ENCODE measurements around the gene DGKI. TPM values are rescaled to one million over a fixed set of nuclear protein-coding genes. Genes with fewer than 3 reads are reported as not detected.

DGKI gene
- total and polyA plus RNA-seq, 12 donors, result 0.12 to 4.6 (median 1.1) TPM

DNA sequence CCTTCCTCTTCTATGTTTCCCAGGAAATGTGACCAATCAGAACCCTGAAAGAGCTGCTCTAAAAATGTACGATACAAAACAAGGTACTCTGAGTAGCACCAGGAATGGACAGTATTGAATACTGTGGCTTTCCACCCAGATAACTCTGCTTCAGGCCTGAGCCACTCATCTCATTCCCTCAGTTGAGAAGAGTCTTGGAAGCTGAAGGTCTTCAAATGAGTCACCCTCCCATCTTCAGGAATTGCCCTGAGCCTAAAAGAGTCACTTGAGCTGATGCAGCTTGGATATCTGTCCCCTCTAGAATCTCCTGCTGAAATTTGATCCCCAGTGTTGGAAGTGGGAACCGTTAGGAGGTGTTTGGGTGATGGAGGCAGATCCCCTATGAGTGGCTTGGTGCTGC is 210.4 kb downstream of the DGKI start:
- TF ChIP-seq POLR2A (IDR thresholded peaks at IDR 0.05), result no peak
- TF ChIP-seq, protein P1, sequence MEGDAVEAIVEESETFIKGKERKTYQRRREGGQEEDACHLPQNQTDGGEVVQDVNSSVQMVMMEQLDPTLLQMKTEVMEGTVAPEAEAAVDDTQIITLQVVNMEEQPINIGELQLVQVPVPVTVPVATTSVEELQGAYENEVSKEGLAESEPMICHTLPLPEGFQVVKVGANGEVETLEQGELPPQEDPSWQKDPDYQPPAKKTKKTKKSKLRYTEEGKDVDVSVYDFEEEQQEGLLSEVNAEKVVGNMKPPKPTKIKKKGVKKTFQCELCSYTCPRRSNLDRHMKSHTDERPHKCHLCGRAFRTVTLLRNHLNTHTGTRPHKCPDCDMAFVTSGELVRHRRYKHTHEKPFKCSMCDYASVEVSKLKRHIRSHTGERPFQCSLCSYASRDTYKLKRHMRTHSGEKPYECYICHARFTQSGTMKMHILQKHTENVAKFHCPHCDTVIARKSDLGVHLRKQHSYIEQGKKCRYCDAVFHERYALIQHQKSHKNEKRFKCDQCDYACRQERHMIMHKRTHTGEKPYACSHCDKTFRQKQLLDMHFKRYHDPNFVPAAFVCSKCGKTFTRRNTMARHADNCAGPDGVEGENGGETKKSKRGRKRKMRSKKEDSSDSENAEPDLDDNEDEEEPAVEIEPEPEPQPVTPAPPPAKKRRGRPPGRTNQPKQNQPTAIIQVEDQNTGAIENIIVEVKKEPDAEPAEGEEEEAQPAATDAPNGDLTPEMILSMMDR (IDR thresholded peaks at IDR 0.05), result no peak
- DNase-seq, result no peak
- no peaks in the 10 kb centered on the region for H3K9me3 ChIP-seq (replicated peaks in 1 of 3)
- 75 to 90% (median 85%) methylated on average over 2 of the region's 2 CpGs for WGBS, 4 donors
- H3K27me3 ChIP-seq, result no peaks in the 10 kb centered on the region
- H3K27ac ChIP-seq, result no peak overlapping the region
- intact Hi-C loops (cut with DNase I), result no loop called here
- no peaks in the 10 kb centered on the region for H3K36me3 ChIP-seq (replicated peaks in 1 of 2)
- H3K4me3 ChIP-seq, result no peak overlapping the region
- H3K4me1 ChIP-seq (replicated peaks in 1 of 2), result no peaks in the 10 kb centered on the region

DNA sequence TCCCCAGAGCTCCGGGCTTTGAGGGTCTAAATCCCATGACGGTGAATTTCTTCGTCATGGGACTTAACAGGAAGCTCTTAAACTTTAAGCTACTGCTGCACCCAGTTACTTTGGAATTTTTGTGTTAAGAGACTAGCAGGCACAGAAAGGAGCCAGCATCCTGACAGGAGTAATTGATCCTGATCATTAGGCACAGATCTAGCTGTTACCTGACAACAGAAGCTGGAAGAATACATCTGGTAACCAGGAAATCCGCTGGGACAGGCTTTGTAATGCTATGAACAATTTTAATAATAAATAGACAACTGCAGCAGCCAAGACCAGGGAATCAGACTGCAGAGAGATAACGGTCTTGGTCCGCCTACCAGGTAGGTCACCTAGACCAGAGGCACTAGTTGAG is 210.9 kb downstream of the DGKI start:
- TF ChIP-seq, protein P1 (IDR thresholded peaks at IDR 0.05), result no peak
- no peak for TF ChIP-seq POLR2A (IDR thresholded peaks at IDR 0.05)
- 84 to 93% (median 90%) methylated on average over 6 of the region's 6 CpGs for WGBS, 4 donors

DNA sequence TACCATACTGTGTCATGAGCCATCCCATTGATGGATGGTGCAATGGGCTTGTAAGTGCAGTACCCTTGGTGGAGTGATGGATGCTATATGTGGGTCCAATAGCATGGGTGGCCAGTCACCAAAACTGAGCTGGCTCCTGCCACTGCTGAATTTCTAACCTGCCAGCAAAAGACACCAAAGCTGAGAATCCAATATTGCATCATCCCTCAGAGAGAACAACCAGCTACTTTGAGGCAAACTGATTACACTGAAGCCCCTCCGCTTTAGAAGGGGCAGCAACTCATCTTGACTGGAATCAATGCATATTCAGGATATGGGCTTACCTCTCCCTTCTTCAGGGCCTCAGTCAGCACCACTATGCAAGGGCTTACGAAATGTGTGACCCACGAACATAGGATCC is 211.6 kb downstream of the DGKI start:
- Histone ChIP-seq H3K4me1 (replicated peaks in 1 of 2) (no peaks in the 10 kb centered on the region), H3K27me3 (no peaks in the 10 kb centered on the region), H3K27ac (no peak overlapping the region), H3K36me3 (replicated peaks in 1 of 2) (no peaks in the 10 kb centered on the region), H3K4me3 (no peak overlapping the region), H3K9me3 (replicated peaks in 1 of 3) (no peaks in the 10 kb centered on the region)
- TF ChIP-seq, protein P1 (IDR thresholded peaks at IDR 0.05), result no peak
- TF ChIP-seq POLR2A (IDR thresholded peaks at IDR 0.05), result no peak
- intact Hi-C loops (cut with DNase I), result no loop called here
- DNase-seq, result no peak
- 91 to 100% (median 93%) methylated on average over 3 of the region's 3 CpGs for WGBS, 4 donors

More for the DNA sequence above, 210.9 kb downstream of the DGKI start:
- no peak overlapping the region for H3K27ac ChIP-seq
- no peaks in the 10 kb centered on the region for H3K36me3 ChIP-seq (replicated peaks in 1 of 2)
- intact Hi-C loops (cut with DNase I), result no loop called here
- H3K27me3 ChIP-seq, result no peaks in the 10 kb centered on the region
- no peaks in the 10 kb centered on the region for H3K4me1 ChIP-seq (replicated peaks in 1 of 2)
- H3K4me3 ChIP-seq, result no peak overlapping the region
- DNase-seq, result no peak
- no peaks in the 10 kb centered on the region for H3K9me3 ChIP-seq (replicated peaks in 1 of 3)

DNA sequence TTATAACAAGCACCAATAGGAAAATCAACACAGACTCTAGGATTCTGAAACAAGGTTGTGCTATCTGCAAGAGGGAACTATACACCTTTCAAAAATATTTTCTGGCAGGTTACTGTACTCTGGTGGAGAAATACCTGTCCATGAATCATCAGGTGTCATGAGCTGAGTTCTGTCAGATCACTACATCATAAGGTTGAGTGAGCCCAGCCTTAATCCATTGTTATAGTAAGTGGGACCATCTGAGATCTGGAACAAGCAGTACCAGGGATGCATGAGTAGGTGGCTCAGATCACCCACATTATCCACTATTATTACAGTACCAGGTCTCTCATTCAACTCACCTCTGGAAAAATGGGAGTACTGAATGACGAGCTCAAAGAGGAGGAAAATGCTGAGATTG is 212.4 kb downstream of the DGKI start:
- intact Hi-C loops (cut with DNase I), result no loop called here
- 90 to 100% (median 93%) methylated on average over 1 of the region's 1 CpG for WGBS, 4 donors
- Histone ChIP-seq H3K36me3 (replicated peaks in 1 of 2) (no peaks in the 10 kb centered on the region), H3K27ac (no peak overlapping the region), H3K27me3 (no peaks in the 10 kb centered on the region), H3K4me1 (replicated peaks in 1 of 2) (no peaks in the 10 kb centered on the region), H3K4me3 (no peak overlapping the region), H3K9me3 (replicated peaks in 1 of 3) (no peaks in the 10 kb centered on the region)
- TF ChIP-seq, protein P1 (IDR thresholded peaks at IDR 0.05), result no peak
- no peak for TF ChIP-seq POLR2A (IDR thresholded peaks at IDR 0.05)
- DNase-seq, result no peak
